HG03432 (cell line): ENCODE results near the gene GYG1.

Source experiments
- ATAC-seq: cut with Tn5 transposase; IDR thresholded peaks from one replicate; pipeline ENCODE4 v1.9.1; 2021; ENCODE audit warnings: mild to moderate bottlenecking, moderate library complexity; ENCODE audit not compliant: unreplicated experiment

GYG1 gene

GRCh38 chr3:148991219-148992026, at the start of gene GYG1:
GYG1 (plus strand) TSS chr3:148991540; CDS start chr3:148991641, 101 bp downstream.
- ATAC-seq: peak; percentile 89

- peak; percentile 98 for ATAC-seq
Observed at GRCh38 chr3:148943506-148944205, 47.7 kb upstream of the GYG1 start.

DNA sequence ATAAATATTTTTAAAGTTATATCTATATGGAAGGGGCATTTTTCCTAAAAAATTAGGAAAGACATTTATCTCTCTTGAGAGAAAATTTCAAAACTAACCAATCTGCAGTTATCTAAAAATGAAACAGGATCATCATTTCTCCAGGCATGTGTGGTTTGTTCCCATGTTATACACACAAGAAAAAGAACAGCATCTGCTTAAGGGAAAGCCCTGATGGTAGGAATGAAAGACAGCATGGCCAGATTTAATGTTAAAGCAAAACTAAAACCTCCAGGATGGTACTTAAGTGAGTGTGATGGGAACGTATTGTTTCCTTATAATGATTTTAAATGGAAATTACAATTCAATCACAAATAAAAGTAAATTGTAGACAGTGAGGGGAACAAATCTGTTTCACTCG, 46.2 kb upstream of the GYG1 start:
- no peak for ATAC-seq

- no peak for ATAC-seq
Observed at GRCh38 chr3:148948913-148949657, 42.3 kb upstream of the GYG1 start.

GRCh38 chr3:148950806-148951205, 40.5 kb upstream of the GYG1 start:
- peak; percentile 64 for ATAC-seq

- ATAC-seq: no peak
Observed at GRCh38 chr3:148951599-148952361, 39.6 kb upstream of the GYG1 start.

DNA sequence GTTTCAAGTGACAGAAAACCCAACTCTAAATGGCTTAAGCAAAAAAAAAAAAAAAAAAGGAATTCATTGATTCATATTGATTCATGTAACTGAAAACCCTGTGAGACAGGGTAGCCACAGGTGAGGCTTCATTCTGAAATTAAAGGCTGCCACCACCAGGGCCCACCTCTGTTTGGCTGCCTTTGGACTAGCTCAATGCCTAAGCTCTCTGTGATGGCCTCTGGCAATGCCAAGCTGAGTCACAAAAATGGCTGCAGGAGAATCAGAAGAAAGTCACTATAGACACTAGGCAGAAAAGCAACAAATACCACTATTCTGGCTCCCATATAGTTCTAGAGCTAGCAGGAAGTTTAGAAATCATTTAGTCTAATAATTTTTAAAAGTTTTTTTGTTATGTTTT, 38.2 kb upstream of the GYG1 start:
- no peak for ATAC-seq

- no peak for ATAC-seq
Observed at GRCh38 chr3:148954981-148955380, 36.4 kb upstream of the GYG1 start.

- ATAC-seq: no peak
Observed at GRCh38 chr3:148955544-148956346, 35.6 kb upstream of the GYG1 start.

GRCh38 chr3:148957586-148957985, 33.8 kb upstream of the GYG1 start:
- ATAC-seq: peak; percentile 69

DNA sequence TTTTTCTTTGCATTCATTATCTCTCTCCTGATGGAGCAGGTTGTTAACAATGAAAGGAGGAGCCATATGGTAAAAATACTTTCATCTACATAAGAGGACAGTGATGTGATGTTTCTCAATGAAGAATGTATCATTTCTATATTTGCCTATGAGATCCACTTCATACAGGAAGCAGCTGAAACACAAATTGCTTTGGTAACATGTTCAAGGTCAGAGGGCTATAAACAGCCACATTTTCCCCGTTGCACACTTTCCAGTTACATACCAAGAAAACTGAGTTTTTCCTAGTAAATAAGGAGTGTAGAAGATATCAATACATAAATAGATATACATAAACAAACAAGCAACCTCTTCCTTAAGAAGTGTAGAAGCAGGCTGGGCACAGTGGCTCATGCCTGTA, 32.6 kb upstream of the GYG1 start:
- no peak for ATAC-seq

DNA sequence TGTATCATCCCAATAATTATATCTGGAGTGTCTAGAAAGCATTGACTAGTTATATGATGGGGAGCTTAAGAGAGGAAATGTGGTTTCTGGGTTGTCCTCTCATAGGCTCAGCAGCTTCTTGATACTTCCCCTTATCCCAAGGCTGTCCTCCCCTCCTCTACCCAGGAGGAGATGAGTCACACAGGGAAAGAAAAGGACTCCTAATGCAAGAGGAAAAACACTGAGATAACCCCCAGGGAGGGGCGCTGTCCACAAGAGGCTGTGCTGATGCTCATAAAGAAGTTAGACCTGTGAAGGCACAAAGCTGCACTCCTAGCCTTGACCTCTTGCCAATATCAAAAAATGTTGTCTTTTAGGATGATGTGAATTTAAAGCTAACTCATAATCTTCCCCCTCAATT, 28.8 kb upstream of the GYG1 start:
- ATAC-seq: no peak

DNA sequence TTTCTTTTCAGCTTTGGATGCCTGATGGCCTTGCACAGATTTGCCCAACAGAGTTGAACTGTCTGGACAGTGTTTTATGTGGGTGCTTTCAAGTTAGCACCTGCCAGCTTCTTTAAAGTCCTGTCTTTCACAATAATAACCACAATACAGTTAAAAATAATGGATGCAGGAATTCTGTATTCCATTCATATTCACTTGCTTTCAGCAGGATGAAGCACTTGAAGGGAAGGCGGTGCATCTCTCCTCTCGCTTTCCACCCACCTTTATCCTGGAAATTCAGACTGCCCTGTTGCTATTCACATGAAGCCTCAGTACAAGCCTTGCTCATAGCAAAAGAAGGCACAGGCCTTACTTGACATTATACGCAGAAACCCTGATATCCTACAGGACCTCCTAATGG, 26.5 kb upstream of the GYG1 start:
- no peak for ATAC-seq

- no peak for ATAC-seq
Observed at GRCh38 chr3:148968321-148968720, 23.0 kb upstream of the GYG1 start.

DNA sequence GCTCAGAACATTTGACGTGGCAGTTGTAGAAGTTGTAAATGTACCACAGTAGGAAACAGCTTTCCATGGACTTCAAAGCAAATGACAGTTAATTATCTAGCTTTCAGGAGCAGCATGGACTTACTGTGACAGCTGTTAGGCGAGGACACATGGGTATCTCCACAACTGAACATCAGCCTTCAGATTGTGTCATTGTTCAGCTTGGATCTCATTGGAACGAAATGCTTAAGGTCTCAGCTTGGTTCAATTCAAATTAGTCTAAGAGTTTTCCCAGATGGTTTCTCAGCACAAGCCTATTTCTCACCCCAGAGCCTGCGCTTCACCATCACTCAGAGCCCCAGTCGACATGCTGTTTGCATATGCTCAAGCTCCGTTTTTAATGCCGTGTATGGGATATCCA, 21.1 kb upstream of the GYG1 start:
- ATAC-seq: no peak

GRCh38 chr3:148971401-148972163, 19.8 kb upstream of the GYG1 start:
- no peak for ATAC-seq

GRCh38 chr3:148974726-148975125, 16.6 kb upstream of the GYG1 start:
- peak; percentile 66 for ATAC-seq

GRCh38 chr3:148975248-148975647, 16.1 kb upstream of the GYG1 start:
- peak; percentile 20 for ATAC-seq

- ATAC-seq: no peak
Observed at GRCh38 chr3:148975696-148976095, 15.6 kb upstream of the GYG1 start.
